ENCODE data around the gene SS18L1.

The SS18L1 gene

GRCh38 chr20:62120990-62121775 is 22.4 kb upstream of the SS18L1 start:
- DNase-seq = no peak

GRCh38 chr20:62121776-62122653 is 21.6 kb upstream of the SS18L1 start, which contains the start of gene LSM14B:
LSM14B (plus strand) TSS chr20:62122475; CDS start chr20:62122667, 192 bp downstream.
- peak; percentile 81 for DNase-seq

- no peak for DNase-seq
Observed at GRCh38 chr20:62122654-62123449, 20.7 kb upstream of the SS18L1 start.

- no peak for DNase-seq
Observed at GRCh38 chr20:62123450-62124118, 20.0 kb upstream of the SS18L1 start.

- no peak for DNase-seq
Observed at GRCh38 chr20:62126141-62126540, 17.4 kb upstream of the SS18L1 start.

- DNase-seq = no peak
Observed at GRCh38 chr20:62127799-62128198, 15.8 kb upstream of the SS18L1 start.

- no peak for DNase-seq
Observed at GRCh38 chr20:62128502-62128901, 15.1 kb upstream of the SS18L1 start.

GRCh38 chr20:62129731-62130531 is 13.6 kb upstream of the SS18L1 start:
- no peak for DNase-seq

GRCh38 chr20:62131560-62132320 is 11.8 kb upstream of the SS18L1 start:
- no peak for DNase-seq

- DNase-seq = no peak
Observed at GRCh38 chr20:62132421-62132820, 11.1 kb upstream of the SS18L1 start.

GRCh38 chr20:62133051-62133845 is 10.3 kb upstream of the SS18L1 start:
- DNase-seq = no peak

GRCh38 chr20:62133864-62134263 is 9.7 kb upstream of the SS18L1 start:
- DNase-seq = no peak

- DNase-seq = no peak
Observed at GRCh38 chr20:62134735-62135231, 8.8 kb upstream of the SS18L1 start.

- DNase-seq = no peak
Observed at GRCh38 chr20:62135573-62136266, 7.8 kb upstream of the SS18L1 start.

GRCh38 chr20:62136283-62137091 is 7.1 kb upstream of the SS18L1 start:
- no peak for DNase-seq

- no peak for DNase-seq
Observed at GRCh38 chr20:62137092-62137384, 6.5 kb upstream of the SS18L1 start.

- no peak for DNase-seq
Observed at GRCh38 chr20:62137478-62138203, 5.9 kb upstream of the SS18L1 start.

GRCh38 chr20:62138204-62138543 is 5.4 kb upstream of the SS18L1 start:
- DNase-seq = no peak

All from NCI-H2081 treated with DMSO at 0.1 percent for 48 hours (cell line).